Transverse colon (tissue), 4 donors: ENCODE measurements around the gene TSHB.
"Not testable (repeated sequence)": the region's sequence is repeated elsewhere in the genome, so short reads cannot be mapped to it uniquely, and the experiment has no call there.

Experiments
- CTCF ChIP-seq, 5 experiments: fragments of 200-600 bp in 3 of 5; fragments of 450-650 bp in 2 of 5; sonication (generic) in 3 of 5; IDR thresholded peaks; 1 replicate in 2 of 5; 2 replicates in 3 of 5; pipeline ENCODE4 v1.5.1; 2016 to 2017; ENCODE audit warnings: antibody characterized with exemption in 5 of 5, inconsistent platforms in 3 of 5, mild to moderate bottlenecking in 2 of 5, moderate library complexity in 1 of 5
- EP300 ChIP-seq: sonication (generic); formaldehyde crosslinking; IDR thresholded peaks from one replicate; pipeline ENCODE4 v1.6.1; 2017; ENCODE audit warnings: antibody characterized with exemption, low read depth
- POLR2A ChIP-seq: fragments of 450-650 bp; IDR thresholded peaks from one replicate; pipeline ENCODE4 v1.6.1; 2016; ENCODE audit warnings: antibody characterized with exemption, mild to moderate bottlenecking, moderate library complexity
- POLR2AphosphoS5 ChIP-seq, 3 donors: sonication (generic); formaldehyde crosslinking; IDR thresholded peaks; one replicate each; pipeline ENCODE4 v1.6.1; 2016; ENCODE audit warnings: antibody characterized with exemption in 3 of 3

- TF ChIP-seq CTCF (IDR thresholded peaks at IDR 0.05); EP300; POLR2AphosphoS5 (IDR thresholded peaks at IDR 0.05); POLR2A: not testable (repeated sequence)
Measured at GRCh38 chr1:115019549-115019948, 10.1 kb upstream of the TSHB start.
